Putamen (tissue), 1 donor: Measurements from ENCODE around the gene PEX14.
"Not testable (repeated sequence)": the region's sequence is repeated elsewhere in the genome, so short reads cannot be mapped to it uniquely, and the experiment has no call there.

ENCODE experiments used
- DNase-seq: peaks from one replicate; pipeline ENCODE4 v3.0.0-alpha.2; 2016; ENCODE audit warnings: low spot score

PEX14 gene, protein sequence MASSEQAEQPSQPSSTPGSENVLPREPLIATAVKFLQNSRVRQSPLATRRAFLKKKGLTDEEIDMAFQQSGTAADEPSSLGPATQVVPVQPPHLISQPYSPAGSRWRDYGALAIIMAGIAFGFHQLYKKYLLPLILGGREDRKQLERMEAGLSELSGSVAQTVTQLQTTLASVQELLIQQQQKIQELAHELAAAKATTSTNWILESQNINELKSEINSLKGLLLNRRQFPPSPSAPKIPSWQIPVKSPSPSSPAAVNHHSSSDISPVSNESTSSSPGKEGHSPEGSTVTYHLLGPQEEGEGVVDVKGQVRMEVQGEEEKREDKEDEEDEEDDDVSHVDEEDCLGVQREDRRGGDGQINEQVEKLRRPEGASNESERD

DNA sequence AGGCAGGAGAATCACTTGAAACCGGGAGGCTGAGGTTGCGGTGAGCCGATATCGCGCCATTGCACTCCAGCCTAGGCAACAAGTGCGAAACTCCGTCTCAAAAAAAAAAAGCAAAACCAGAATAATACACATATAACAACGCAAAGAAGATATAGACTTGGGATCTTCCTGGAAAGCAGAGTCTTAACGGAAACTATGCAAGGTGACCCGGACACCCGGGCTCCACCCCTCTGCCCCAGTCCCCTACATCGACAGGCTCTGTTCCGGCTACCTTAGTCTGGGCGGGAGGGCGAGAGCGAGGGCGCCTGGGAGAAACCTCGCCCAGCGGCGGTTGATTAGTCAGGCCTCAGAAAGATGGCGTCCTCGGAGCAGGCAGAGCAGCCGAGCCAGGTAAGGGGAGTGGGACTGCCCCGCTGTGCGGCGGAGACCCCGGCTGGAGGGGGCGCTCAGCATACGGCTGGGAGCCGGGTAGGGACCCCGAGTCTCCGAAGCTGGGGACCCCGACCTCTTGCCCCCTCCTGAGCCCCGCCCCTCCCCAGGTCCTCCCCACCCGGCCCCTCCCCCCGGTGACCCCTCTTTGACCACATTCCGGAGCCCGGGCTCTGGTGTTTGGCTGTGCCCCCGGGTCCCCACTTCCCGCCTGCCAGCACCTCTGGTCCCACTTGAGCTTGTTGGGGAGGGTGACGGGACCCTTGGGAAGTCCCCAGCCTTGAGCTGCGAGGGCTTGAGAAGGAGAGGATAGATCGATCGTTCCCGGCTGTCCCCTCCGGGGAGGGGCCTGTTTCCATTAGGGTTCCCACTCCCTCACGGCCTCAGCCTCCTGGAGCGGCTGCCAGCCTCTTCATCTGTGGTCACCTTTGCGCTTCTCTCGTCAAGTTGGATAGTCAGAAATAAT, at the start of gene PEX14:
Gene PEX14, plus strand, starts transcription at position 338 of the 895 bp plus-strand sequence. Its CDS starts 17 bp downstream, at position 355.
- peak; percentile 89 for DNase-seq

DNA sequence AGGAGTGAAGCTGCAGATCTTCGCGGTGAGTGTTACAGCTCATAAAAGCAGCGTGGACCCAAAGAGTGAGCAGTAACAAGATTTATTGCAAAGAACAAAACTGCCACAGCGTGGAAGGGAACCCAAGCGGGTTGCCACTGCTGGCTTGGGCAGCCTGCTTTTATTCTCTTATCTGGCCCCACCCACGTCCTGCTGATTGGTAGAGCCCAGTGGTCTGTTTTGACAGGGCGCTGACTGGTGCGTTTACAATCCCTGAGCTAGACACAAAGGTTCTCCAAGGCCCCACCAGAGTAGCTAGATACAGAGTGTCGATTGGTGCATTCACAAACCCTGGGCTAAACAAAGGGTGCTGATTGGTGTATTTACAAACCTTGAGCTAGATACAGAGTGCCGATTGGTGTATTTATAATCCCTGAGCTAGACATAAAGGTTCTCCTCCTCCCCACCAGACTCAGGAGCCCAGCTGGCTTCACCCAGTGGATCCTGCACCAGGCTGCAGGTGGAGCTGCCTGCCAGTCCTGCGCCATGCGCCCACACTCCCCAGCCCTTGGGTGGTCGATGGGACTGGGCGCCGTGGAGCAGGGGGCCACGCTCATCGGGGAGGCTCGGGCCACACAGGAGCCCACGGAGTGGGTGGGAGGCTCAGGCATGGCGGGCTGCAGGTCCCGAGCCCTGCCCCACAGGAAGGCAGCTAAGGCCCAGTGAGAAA, 48.8 kb upstream of the PEX14 start:
- DNase-seq, result not testable (repeated sequence)

- not testable (repeated sequence) for DNase-seq
Measured at GRCh38 chr1:10426535-10426848, 48.3 kb upstream of the PEX14 start.

DNA sequence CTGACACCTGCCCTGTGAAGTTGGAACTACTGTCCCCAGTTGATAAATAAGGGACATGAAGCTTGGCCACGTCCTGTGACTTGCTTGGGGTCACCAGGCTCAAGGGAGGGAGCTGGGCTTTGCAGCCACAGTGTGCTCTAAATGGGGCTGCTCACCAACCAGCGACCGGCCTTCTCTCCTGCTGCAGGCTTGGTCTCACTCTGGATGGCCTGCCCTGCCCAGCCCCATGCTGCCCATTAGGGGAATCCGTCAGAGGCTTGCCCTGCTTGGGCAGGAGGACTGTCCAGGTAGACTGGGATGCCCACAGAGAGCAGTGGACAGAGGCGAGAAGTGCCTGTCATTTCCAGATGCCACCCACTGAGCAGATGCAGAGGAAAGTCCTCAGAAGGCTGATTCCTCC, 45.8 kb upstream of the PEX14 start:
- DNase-seq, result no peak

- no peak for DNase-seq
Measured at GRCh38 chr1:10429868-10430215, 44.9 kb upstream of the PEX14 start.

GRCh38 chr1:10430216-10431069, 44.3 kb upstream of the PEX14 start, which contains the start of gene CENPS:
Gene CENPS, plus strand, starts transcription at chr1:10430433. Its CDS starts 85 bp downstream, at chr1:10430518.
- DNase-seq, result peak; percentile 86

- no peak for DNase-seq
Measured at GRCh38 chr1:10431070-10431730, 43.5 kb upstream of the PEX14 start.

- DNase-seq, result no peak
Measured at GRCh38 chr1:10432910-10433700, 41.6 kb upstream of the PEX14 start.

DNA sequence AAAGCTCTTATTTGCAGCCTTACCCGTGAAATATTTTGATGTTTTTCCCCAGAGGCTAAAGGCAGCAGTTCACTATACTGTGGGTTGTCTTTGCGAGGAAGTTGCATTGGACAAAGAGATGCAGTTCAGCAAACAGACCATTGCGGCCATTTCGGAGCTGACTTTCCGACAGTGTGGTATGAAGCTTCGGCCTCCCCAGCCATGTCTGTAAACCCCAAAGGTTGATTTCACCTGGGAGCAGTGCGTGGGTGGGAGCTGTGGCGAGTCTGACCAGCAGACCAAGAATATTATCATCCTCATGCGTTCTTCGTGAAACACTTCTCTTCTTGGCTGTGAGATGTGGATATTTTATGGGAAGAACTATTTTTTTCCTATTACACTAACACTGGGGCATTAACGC, 41.0 kb upstream of the PEX14 start:
- DNase-seq, result no peak

DNA sequence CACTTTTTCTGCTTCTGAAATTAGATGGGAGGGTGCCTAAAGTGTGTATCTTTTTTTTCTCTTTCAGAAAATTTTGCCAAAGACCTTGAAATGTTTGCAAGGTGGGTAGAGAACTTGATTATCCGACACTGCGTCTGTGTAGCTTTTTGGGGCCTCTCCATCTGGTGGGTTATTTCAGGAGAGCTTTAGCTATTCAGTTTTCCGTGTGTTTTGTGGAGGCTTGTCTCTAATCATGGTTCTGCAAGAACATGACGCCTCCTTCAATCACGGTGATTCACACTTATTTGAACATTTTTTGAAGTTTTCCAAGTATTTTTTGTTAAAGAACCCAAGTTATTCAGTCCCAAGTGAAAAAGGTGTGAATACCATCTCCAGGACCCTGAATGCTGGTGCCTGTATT, 40.2 kb upstream of the PEX14 start:
- DNase-seq, result peak; percentile 58

DNA sequence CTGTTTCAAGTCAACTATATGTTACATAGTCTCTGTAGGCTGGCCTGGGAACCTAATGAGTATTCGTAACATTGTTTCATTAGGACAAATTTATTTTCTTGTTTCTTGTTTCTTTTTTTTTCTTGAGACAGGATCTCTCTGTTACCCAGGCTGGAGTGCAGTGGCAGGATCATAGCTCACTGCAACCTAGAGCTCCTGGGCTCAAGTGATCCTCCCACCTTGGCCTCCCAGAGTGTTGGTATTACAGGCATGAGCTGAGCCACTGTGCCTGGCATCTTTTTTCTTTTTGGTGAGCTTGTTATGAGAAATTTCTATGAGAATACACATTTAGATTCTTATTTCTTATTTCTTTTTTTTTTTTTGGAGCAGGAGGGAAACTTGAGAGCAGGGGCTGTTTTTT, 37.7 kb upstream of the PEX14 start:
- no peak for DNase-seq

GRCh38 chr1:10438677-10439163, 36.0 kb upstream of the PEX14 start:
- DNase-seq, result no peak

DNA sequence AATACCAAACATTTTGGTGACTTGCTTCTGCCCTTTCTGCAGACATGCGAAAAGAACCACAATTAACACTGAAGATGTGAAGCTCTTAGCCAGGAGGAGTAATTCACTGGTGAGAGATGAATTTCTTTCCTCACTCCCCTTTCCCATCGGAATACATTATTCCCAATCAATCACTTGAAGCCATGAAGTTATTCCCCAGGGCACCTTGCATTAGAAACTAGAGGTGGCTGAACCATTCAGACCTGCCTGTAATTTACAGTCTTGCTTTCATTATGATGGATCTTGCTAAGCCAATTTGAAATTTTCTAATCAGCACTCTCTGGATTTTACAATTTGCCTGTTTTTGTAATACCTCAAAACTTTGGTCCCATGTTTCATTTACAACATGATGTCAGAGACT, 34.4 kb upstream of the PEX14 start:
- DNase-seq, result no peak

DNA sequence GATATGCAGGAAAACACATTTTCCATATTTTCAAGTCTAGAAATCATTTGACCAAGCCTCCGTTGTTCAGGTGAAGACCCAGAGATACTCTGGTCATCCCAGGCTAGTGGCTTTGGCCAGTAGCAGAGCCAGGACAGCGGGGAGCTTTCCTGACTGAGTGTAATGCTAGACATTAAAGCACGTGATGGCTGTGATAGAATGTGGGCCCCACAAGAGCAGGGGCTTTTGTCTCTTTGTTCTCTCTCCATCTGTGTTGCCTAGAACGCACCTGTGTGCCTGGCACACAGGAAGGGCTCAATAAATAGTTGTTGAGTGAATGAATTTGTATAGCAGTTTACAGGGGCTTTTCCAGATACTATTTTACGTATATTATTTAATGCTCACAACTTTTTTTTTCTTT, 34.0 kb upstream of the PEX14 start:
- no peak for DNase-seq

- no peak for DNase-seq
Measured at GRCh38 chr1:10444248-10444647, 30.5 kb upstream of the PEX14 start.

DNA sequence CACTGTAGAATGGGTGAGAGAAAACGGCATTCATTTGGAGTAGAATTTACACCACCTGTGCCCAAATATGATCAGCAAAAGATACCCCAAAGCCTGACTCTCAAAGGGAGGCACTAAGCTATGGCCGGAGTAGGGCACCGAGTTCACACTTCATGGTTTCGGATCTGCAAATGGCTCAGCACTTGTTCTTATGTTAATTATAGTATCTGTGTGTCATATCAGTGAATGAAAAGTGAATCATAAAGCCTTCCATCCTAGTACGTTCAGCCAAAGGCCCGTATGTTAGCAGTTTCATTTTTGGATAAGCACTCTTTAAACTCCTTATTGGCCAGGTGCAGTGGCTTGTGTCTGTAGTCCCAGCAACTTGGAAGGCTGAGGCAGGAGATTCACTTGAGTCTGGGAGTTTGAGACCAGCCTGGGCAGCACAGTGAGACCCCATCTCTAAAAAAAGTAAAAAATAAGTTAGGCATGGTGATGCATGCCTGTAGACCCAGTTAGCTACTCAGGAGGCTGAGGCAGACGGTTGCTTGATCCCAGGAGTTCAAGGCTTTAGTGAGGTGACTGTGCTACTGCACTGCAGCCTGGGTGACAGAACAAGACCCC, 29.9 kb upstream of the PEX14 start:
- no peak for DNase-seq

GRCh38 chr1:10446790-10447422, 27.8 kb upstream of the PEX14 start:
- DNase-seq, result no peak

- no peak for DNase-seq
Measured at GRCh38 chr1:10449751-10450150, 25.0 kb upstream of the PEX14 start, which contains the start of gene CORT. Gene CORT, plus strand, starts transcription at chr1:10450031. Its CDS starts 193 bp downstream, at chr1:10450224.
